ENCODE measurements around the gene TFIP11. TPM values are rescaled to one million over a fixed set of nuclear protein-coding genes. Genes with fewer than 3 reads are reported as not detected.

TFIP11 gene
- total and polyA plus RNA-seq, 2 of the 8 experiments (the other 6 are each of a cell fraction or from before 2014, with no cell fraction given) = 18.1 to 28.3 TPM

DNA sequence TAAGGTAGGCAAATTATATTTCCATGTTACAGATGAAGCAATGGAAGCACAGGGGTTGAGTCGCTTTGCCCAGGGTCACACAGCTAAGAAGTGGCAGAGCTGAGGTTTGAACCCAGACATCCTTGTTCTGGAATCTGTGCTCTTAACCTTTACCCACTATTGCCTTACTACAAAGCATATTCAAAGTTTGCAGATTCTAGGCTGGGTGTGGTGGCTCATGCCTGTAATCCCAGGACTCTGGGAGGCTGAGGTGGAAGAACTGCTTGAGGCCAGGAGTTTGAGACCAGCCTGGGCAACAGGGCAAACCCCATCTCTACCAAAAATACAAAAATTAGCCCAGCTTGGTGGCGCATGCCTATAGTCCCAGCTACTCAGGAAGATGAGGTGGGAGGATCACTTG is 27.8 kb upstream of the TFIP11 start:
- peaks cover 0 to 30% of the 10 kb centered on the region in 2 experiments; a peak in 2 of 4 replicates for H3K79me2 ChIP-seq (ENCODE audit: control insufficient read depth in 1 of 2, insufficient read depth in 2 of 2, low read length in 2 of 2)
- H3K79me1 ChIP-seq (ENCODE audit: low read depth, low read length) = peaks cover 16% of the 10 kb centered on the region
- FAIRE-seq = no peak
- no peak overlapping the region for H2BK12ac ChIP-seq (ENCODE audit: low read depth, low read length)
- no peak overlapping the region for H3K9ac ChIP-seq (replicated peaks in 1 of 4; ENCODE audit: extremely low read depth in 1 of 4, low read depth in 3 of 4, low read length in 3 of 4)
- H3K23me2 ChIP-seq (ENCODE audit: low read depth, low read length) = no peaks in the 10 kb centered on the region
- no peak overlapping the region for H2BK120ac ChIP-seq (replicated peaks; ENCODE audit: low read depth, low read length)
- CTCF ChIA-PET (ENCODE audit: partially characterized antibody) = interaction anchor here (0.6 to 1.8 kb wide), 2 partner anchors 39 to 1000 kb away, joined by 3 to 7 read pairs; no protein-coding TSS in a partner anchor
- no peaks in the 10 kb centered on the region for H3K4me1 ChIP-seq (replicated peaks in 1 of 4; ENCODE audit: control insufficient read depth in 3 of 4, insufficient read depth in 4 of 4, low read length in 3 of 4)
- no peaks in the 10 kb centered on the region for H3K9me3 ChIP-seq (ENCODE audit: insufficient read depth in 2 of 2, low read depth in 1 of 2, low read length in 1 of 2)
- no peak overlapping the region for H4K5ac ChIP-seq (ENCODE audit: insufficient read length, low read depth, low read length)
- peaks cover 7 to 14% of the 10 kb centered on the region in 2 experiments for H4K20me1 ChIP-seq (replicated peaks in 1 of 2; ENCODE audit: control insufficient read depth in 1 of 2, insufficient read depth in 2 of 2, low read length in 2 of 2)
- H4K8ac ChIP-seq (ENCODE audit: extremely low read depth, insufficient read depth, low read length) = no peak overlapping the region
- WGBS, 2 experiments (ENCODE audit: extremely low coverage in 1 of 2, insufficient coverage in 1 of 2, insufficient read length in 1 of 2, insufficient replicate concordance in 2 of 2, low coverage in 1 of 2, low lambda C conversion rate in 2 of 2, missing lambda C conversion rate in 1 of 2) = 91% methylated on average over 2 of the region's 2 CpGs; no CpG with 5 or more reads in 1 of the 2 experiments
- no peak overlapping the region for H3K4me3 ChIP-seq (ENCODE audit: extremely low read depth in 1 of 4, insufficient read depth in 2 of 4, low read depth in 3 of 4, low read length in 4 of 4)
- H2AFZ ChIP-seq (ENCODE audit: low read length) = no peak overlapping the region
- no peak for DNase-seq (ENCODE audit: low read depth in 1 of 2, low spot score in 2 of 2)
- POLR2A ChIA-PET (ENCODE audit: partially characterized antibody) = no interaction called here
- no peak overlapping the region for H2BK20ac ChIP-seq (ENCODE audit: low read length)
- H3K18ac ChIP-seq (ENCODE audit: extremely low read depth, low read length) = no peak overlapping the region
- no peak overlapping the region for H3K56ac ChIP-seq (replicated peaks; ENCODE audit: insufficient read length, low read depth, low read length)
- no peak overlapping the region for H3K4ac ChIP-seq (replicated peaks; ENCODE audit: insufficient read length, low read depth, low read length)
- no peak overlapping the region for H2BK15ac ChIP-seq (ENCODE audit: low read length)
- H3K14ac ChIP-seq (ENCODE audit: insufficient read length) = no peak overlapping the region
- no peaks in the 10 kb centered on the region for H3K27me3 ChIP-seq (replicated peaks in 1 of 4; ENCODE audit: control insufficient read depth in 3 of 4, extremely low read depth in 1 of 4, insufficient read depth in 3 of 4, low read length in 3 of 4)
- no peak overlapping the region for H2AK5ac ChIP-seq (ENCODE audit: low read depth, low read length)
- no peak overlapping the region for H3K27ac ChIP-seq (ENCODE audit: low read depth, low read length)
- no peak overlapping the region for H2BK5ac ChIP-seq (ENCODE audit: low read depth, low read length)
- H4K91ac ChIP-seq (replicated peaks; ENCODE audit: insufficient read length, low read length) = no peak overlapping the region
- peaks cover 8 to 37% (median 19%) of the 10 kb centered on the region in 4 experiments for H3K36me3 ChIP-seq (ENCODE audit: control insufficient read depth in 2 of 4, insufficient read depth in 4 of 4, low read length in 3 of 4)
- H3K4me2 ChIP-seq (ENCODE audit: insufficient read depth in 1 of 2, low read depth in 2 of 2, low read length in 2 of 2) = no peak overlapping the region
- no peak overlapping the region for H3K23ac ChIP-seq (ENCODE audit: insufficient read length)
- no peak for TF ChIP-seq SP4 (IDR thresholded peaks at IDR 0.05; ENCODE audit: low read length)
- TF ChIP-seq CTBP2 (IDR thresholded peaks at IDR 0.05; ENCODE audit: borderline replicate concordance, insufficient read depth, insufficient read length, low read length) = no peak
- TF ChIP-seq CREB1 (IDR thresholded peaks at IDR 0.05) = no peak
- TF ChIP-seq GABPA (IDR thresholded peaks at IDR 0.05; ENCODE audit: borderline replicate concordance, insufficient read depth, low read length) = no peak
- TF ChIP-seq HDAC2 (IDR thresholded peaks at IDR 0.05; ENCODE audit: borderline replicate concordance in 1 of 2, low read depth in 2 of 2, low read length in 2 of 2) = no peak
- no peak for TF ChIP-seq FOSL1 (IDR thresholded peaks at IDR 0.05; ENCODE audit: insufficient read depth, low read depth, low read length)
- TF ChIP-seq TBP (IDR thresholded peaks at IDR 0.05; ENCODE audit: low read depth, low read length) = no peak
- TF ChIP-seq KDM5A (IDR thresholded peaks at IDR 0.05; ENCODE audit: low read length) = no peak
- no peak for TF ChIP-seq SAP30 (IDR thresholded peaks at IDR 0.05; ENCODE audit: insufficient read depth, insufficient replicate concordance, low read length)
- no peak for TF ChIP-seq TAF1 (IDR thresholded peaks at IDR 0.05; ENCODE audit: low read depth, low read length)
- no peak for TF ChIP-seq TCF12 (IDR thresholded peaks at IDR 0.05; ENCODE audit: low read depth, low read length)
